Fibroblast of peridontal ligament (primary cell): ENCODE data around the gene MRPS2.
A peak's percentile ranks its signal among the peaks of the same experiment; 100 is the strongest.

Source experiments
- DNase-seq: peaks from one replicate; pipeline ENCODE4 v3.0.0-alpha.2; 2010; ENCODE audit errors: extremely low read depth

Gene MRPS2

GRCh38 chr9:135480071-135480939, 20.2 kb upstream of the MRPS2 start:
- peak; percentile 14 for DNase-seq

- DNase-seq = no peak
Measured at GRCh38 chr9:135480940-135481310, 19.6 kb upstream of the MRPS2 start.

- DNase-seq = no peak
Measured at GRCh38 chr9:135482015-135482754, 18.3 kb upstream of the MRPS2 start.

GRCh38 chr9:135484460-135485277, 15.8 kb upstream of the MRPS2 start:
- no peak for DNase-seq

DNA sequence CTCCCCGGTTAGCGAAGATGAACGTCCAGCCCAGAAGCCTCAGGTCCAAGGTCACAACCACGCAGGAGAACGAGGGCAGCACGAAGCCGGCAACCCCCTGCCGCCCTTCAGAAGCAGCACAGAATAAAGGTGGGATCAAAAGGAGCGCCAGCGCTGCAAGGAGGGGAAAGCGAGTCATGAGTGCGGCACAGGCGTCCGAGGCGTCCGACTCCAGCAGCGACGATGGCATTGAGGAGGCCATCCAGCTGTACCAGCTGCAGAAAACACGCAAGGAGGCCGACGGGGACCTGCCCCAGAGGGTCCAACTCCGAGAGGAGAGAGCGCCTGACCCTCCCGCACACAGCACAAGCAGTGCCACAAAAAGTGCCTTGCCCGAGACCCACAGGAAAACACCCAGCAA, 15.1 kb upstream of the MRPS2 start:
- DNase-seq = no peak

GRCh38 chr9:135485832-135486231, 14.7 kb upstream of the MRPS2 start:
- no peak for DNase-seq

- no peak for DNase-seq
Measured at GRCh38 chr9:135486267-135487065, 14.0 kb upstream of the MRPS2 start.

- no peak for DNase-seq
Measured at GRCh38 chr9:135487281-135488012, 13.0 kb upstream of the MRPS2 start.

GRCh38 chr9:135488013-135488330, 12.5 kb upstream of the MRPS2 start:
- no peak for DNase-seq

DNA sequence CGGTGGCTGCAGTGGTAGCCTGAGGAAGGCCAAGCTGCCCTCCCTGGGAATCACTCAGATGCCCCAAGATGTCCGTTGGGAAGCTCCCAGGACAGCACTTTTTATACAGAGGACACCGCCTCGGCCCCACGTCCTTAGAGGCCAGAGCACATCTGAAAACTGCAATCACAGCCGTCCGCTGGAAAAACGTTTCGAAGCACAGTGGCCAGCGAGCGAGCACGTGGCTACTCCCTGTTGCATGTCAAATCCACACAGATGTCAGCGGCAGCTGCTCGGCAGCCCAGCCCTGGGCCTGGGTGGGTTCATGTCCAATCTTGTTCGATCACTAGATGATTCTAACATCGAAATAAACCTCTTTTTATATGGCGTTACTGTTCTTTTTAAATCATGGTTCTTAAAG, 12.0 kb upstream of the MRPS2 start:
- no peak for DNase-seq

DNA sequence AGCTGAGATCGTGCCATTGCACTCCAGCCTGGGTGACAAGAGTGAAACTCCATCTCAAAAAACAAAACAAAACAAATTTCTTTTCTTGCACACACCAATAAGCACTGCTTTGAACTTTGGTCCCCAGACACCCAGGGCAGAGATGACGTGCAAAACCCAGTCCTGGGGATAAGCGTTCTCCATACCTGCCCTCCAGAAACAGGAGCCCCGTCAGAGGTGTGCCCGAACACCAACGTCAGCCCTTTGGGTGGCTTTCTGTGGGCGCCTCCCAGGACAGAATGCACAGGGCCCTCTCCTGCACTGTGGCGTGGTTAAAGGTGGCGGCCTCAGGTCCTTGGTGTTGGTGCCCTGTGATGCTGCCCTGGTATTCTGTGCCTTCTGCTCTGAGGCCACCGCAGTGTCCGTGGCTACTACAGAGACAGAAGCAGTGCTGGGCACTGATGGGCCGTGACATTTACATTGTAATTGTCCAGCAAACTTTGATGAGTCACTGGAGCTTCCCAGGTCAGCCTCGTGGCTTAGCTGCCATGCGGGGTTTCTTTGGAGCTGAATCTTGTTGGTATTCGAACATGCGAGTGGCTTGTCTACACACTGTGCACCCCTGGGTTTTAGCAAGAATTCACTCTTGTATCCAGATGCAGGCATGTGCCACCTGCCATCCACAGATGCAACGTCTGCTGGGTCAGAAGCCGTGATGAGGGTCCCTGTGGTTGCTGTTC, 11.1 kb upstream of the MRPS2 start:
- no peak for DNase-seq

- no peak for DNase-seq
Measured at GRCh38 chr9:135490166-135490870, 10.2 kb upstream of the MRPS2 start.

DNA sequence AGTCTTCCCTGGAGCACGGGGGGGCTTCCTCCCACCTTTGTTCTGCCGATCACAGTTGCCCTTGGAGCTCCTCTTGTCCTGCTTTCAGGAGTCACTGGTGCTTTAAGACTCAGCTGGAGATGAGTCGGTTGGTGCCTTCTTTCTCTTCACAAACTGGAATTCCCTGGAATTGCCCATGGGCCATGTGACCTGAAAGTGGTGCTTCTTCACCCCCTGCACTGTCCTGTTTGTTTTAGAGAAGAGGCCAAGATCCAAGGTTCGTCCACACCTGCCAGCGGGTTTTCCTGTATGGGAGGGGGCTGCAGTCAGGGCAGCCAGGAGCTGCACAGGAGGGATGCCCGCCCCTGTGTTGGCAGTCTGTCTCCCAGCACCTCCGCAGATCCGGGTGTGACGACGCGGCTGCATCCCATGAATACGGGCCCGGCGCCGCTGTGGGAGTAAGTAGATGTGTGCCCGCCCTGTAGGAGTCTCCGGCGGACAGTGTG, 9.5 kb upstream of the MRPS2 start:
- no peak for DNase-seq

DNA sequence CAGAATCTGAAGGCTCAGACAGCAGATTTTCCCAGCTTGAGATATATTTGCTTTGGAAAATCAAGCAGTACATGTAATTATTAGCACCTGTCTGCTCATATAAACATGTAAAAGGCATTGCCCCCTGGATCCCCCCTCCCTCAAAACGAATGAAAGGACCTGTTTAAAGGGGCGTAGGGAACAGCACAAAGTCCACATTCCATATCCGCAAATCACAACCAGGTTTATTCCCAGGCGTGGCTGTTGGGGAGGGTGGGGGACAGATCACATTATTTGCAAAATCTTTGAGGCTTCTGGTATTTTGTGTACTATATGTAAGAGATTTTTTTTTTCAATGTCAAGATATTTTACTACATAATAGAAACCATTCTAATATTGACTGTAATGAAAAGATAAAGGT, 8.7 kb upstream of the MRPS2 start:
- DNase-seq = no peak

GRCh38 chr9:135492886-135493669, 7.4 kb upstream of the MRPS2 start:
- DNase-seq = no peak

DNA sequence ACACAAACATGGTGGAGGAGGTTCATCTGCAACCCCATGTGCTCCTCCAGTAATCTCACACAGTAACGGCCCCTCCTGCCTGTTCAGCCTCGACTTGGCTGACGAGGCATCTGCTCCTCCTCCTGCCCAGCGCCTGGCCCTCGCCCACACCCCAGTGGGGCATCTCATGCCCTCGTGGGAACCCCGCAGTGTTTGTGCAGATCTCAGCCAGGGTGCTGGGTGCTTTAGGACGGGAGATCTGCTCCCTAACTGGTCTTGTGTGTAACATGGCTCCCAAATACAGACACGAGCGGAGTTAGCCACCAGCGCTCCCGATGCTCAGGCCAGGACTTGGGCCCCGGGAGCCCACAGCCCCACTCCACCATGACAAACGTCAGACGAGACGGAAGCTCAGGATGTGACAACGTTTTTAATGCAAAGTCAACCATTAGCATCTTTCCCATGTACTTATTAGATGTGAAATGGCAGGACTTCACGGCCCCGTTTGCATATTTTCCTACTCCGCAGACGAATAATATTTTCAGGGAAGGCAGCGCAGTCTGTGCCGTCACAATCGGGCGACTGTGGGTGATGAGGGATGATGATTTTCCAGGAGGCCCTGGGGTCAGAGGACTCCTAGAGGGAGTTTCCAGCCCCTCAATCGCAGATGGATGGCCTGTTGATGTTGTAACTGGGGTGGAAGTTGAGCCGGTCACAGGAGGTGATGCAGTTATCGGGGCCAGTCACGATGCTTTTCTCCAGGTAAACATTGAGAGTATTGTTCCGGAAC, 5.5 kb upstream of the MRPS2 start:
- DNase-seq = no peak

DNA sequence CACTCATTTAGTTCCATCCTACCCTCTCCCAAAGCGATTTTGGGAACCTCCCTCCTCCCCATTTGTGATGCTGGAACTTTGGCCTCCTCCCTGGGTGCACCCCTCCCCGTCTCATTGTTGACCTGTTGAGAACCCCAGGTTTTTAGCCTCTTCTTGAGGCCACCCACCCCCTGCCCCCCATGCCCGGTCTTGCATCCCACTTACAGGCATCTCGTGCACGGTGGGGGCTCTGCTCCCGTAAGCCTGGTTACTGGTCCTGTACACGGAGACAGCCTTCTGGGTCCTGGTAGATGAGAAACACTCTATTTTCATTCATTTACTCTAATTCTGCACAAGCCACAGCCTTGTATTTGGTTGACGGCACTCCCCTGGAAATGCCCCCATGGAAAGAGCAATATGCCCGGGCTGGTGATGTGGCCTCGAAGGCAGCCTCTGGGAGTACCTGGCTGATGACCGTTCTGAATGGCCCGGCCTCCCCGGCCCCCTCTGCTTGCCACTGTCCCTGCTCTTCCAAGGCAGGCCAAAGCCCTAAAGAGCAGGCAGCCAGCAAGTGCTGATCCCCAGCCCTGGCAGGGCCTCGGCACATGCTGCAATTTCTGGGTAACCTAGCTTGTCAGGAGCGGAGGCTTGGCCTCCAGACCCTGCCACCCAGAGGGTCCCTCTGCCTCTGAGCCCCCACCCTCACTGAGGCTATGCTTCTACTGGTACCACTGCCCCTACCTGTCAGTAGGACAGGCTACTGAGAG, 1.9 kb upstream of the MRPS2 start:
- no peak for DNase-seq
